Hippocampal formation (tissue), 2 donors: ENCODE data around the gene CERS6.

Experiments
- DNase-seq, 2 donors: peaks; one replicate each; lab custom pipeline; 2025; lab: John Stamatoyannopoulos, UW

Gene CERS6

GRCh38 chr2:168602846-168603401 lies 146.9 kb downstream of the CERS6 start:
- no peak for DNase-seq

DNA sequence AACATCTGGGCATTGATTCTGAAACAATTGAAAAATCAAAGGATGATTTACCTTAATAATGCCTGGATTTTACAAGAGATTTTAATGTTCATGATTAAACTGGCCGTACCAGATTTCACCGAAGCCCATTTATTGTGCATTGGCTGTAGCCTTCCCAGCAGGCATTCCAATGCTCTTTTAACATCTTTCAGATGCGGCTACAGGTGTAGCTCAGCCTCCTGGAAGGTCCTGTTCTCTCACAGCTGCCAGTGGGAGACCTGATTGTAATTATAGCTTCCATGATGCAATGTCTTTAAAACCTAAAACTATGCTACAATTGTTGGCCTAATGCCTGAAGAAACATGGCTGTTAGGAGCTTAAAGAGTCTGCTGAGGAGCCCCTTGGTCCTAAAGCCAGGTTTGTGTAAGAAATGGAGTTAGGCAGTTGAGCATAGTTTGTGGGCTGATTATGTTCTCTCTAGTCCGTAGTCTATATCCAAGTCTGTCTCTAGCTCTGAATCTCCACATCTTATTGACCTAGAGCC lies 147.4 kb downstream of the CERS6 start:
- no peak for DNase-seq

DNA sequence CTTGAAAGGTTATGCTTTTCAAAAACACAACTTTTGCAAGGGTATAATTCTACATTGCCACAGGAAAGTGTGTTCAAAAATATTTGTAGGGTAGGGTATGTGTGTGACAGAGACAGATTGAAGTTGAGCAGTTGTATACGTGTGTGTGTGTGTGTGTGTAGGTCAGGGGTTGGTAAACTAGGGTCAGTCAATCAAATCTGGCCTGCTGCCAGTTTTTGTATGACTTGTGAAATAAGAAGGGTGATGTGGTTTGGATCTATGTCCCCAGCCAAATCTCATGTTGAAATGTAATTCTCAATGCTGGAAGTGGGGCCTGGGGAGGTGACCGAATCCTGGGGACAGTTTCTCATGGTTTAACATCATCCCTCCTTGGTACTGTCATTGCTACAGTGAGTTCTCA lies 148.2 kb downstream of the CERS6 start:
- DNase-seq: no peak

DNA sequence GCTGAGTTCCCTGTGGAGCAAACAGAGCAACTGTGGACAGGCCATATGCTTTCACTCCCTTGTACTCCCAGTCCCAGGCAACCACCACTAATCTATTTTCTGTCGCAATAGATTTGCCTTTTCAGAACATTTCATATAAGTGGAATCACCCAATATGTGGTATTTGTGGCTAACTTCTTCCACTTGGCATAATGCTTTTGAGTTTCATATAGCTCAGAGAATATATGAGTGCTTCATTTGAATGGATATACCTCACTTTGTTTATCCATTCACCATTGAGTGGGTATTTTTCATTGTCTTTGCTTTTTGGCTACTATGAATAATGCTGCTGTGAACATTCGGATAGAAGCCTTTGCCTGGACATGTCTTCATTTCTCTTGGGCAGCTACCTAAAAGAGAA lies 151.9 kb downstream of the CERS6 start:
- DNase-seq: no peak

- no peak for DNase-seq
These were observed 152.7 kb downstream of the CERS6 start for GRCh38 chr2:168608796-168609195.

DNA sequence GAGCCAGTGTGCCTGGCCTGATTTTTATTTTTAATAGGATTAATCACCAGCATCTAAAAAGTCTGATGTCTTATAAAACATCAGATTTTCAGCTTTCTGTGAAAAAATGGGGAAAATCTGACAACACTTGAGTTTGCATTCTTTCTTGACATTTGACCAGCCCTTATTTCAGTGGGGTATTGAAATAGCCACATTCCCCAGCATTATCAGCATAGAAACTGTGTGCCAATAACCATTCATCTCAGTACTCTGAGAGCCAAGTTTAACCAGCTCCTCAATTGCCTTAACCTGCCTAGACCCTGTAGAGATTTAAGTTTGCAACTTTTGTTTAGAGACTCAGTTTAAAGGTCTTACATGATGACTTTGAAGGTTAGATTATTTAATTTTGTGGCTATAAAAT lies 155.0 kb downstream of the CERS6 start:
- DNase-seq: no peak

DNA sequence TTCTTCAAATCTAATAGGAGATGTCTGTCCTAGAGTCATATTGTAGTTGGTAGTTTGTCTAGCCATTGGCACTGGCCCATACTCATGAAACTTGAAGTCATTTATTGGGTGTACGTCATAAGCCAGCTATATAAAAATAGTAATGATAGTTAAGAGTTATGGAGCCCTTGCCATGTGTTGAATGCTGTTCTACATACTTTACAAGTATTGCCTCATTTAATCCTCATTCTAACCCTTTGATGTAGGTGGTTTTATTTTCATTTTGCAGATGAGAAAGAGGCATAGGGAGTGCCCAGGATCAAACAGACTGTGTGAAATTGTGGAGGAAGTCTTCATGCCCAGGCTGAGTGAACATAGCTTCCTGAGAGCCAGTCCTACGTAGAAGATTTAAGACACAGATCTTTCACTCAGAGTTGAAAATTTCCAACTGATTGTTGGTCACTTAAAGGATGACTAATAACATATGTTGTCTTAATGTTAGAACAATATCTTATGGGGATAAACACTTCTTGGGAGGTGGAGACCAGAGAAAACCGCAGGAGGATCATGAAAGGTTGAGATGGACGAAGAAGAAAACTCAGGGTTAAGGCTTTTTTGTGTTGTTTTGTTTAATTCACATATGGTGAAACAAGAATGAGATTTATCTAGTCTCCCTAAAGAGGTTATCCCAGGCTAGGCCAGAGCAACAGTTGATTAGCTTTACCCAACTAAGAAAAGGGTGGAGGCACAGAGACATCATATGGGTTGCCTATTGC lies 156.0 kb downstream of the CERS6 start:
- DNase-seq: no peak

DNA sequence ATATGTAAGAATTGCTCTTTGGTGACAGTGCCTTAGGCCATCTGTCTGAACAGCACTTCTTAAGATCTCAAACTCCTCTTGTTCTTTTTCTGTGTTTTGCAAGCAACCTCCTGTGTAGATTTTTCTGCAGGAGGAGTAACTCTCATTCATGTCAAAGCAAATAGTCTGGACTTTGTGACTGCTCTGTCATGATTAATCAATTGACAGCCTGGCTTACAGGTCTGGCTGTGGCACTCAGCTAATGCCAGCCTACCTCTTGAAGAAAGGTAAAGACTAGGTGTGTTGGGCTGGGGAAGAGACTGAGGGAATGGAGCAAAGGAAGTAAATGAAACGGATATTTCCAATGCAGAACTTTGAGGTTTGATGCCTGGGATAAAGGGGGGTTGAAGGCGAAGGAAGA lies 156.6 kb downstream of the CERS6 start:
- DNase-seq: no peak

DNA sequence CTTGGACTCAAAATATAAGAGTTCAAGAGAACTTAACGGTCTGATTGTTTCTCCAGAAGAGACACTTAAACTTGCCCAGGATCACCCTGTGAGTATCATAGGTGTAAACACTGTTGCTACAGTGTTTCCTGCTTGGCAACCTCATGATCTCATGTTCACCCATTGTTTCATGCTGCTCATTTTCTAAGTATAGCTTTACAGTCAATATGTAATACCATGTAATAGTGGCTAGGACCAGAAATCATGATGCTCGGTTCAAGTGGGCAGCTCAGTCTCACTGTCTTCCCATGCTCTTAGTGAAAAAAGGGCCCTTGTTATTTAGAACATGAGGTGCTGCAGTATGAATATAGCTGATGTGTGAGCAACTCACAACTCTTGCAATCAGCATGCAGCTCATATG lies 157.5 kb downstream of the CERS6 start:
- DNase-seq: no peak

DNA sequence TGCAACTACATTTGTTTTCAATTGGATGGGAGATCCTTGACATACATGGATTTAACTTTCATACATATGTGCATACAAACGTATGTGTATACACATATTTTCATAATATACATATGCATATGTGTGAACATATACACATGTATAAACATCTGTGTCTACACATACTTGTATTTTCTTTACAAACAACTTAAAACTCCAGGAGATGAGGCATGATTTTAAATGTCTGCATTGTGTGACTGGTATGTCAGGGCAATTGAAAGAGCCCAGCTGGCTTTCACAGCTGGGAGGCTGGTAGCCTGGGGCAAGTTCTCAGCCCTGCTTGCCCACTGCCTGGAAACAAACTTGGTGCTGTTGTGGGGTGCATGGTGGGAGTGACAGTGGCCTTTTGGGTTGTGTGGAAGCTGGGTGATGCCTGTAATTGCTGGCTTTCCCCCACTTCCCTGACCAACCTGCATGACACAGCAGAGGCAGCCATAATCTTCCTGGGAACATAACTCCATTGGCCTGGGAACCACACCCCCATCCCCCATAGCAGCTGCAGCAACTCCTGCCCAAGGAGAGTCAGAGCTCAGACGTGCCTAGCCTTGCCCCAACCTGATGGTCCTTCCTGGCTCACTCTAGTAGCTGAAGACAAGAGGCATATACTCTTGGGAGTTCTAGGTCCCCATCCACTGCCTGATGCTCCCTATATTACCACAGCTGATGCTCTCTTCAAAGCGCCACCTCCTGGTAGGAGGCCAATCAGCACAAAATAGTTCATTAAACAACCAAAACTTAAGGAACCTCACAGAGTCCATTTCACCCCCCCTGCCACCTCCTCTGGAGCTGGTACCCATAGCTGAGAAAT lies 158.3 kb downstream of the CERS6 start:
- DNase-seq: no peak

- DNase-seq: no peak
These were observed 164.5 kb downstream of the CERS6 start for GRCh38 chr2:168620554-168620953.

DNA sequence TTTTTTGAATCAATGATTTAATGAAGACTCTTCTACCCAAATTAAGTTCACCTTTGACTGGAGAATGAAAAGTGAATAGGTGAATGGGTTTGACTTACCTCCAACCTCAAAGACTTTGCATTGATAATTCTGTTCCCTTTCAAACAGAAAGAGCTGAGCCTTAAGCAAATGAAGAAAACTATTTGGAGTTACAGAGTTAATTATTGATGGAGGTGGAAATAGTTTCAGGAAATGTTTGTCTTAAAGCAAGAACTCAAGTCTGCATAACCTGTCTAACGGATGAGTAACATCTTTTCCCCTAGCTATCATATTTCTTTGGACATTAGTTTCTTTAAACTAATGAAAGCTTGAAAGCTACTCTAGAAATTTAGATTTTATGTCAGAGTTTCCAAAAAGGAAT lies 166.5 kb downstream of the CERS6 start:
- DNase-seq: no peak

DNA sequence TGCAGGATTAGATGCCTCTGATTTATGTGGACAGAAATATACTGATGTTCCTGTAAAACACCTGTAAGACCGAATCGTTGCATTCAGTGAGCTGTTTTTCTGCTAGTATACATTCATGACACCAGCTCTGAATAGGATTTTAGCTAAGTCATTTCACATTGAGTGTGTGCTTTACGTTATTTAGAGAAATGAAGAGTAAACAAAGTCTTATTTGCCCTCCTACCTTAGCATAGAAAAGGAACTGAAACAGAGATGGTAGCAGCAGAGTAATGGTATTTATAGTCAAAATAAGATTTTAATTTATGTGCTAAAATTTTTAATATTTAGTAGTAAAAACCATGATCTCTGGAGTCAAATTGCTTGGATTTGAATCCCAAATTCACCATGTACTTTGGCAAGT lies 168.0 kb downstream of the CERS6 start:
- DNase-seq: no peak

DNA sequence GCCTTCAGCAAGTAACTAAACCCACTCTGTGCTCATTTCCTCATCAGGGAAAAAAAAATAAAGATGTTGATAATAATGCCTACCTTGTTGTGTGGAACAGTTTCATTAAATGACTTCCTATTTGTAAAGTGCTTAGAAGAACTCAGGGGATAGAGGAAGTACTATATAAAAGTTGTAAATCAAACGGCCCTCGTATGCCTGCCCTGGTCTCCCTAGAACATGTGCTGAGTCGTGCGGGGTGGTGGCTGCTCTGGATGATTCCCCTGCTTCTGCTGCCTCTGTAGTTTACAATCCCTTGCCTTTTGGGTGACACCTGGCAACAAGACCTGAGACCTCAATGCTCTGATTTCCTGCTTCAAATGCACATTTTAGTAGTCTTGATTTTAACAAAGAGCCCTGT lies 170.0 kb downstream of the CERS6 start:
- no peak for DNase-seq

- no peak for DNase-seq
These were observed 170.6 kb downstream of the CERS6 start for GRCh38 chr2:168626647-168627046.

DNA sequence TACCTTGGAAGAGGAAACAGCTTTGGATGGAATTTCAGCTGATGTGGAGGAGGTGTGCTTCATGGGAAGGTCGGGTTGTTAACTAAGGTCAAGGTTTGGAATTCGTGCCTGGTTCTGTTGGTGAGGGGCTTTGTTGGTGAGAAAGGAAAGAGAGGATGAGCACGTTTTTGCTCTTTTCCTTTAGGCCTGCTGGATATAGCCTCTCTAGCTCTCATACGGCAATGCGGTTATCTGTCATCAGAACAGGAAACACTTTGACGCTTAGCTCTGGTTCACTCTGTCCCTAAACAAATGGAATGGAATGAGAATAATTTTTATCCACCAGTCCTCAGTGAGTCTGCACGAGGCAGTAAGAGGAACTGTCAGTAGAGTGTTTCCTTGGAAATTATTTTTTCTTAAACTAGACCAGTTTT lies 176.6 kb downstream of the CERS6 start:
- no peak for DNase-seq

DNA sequence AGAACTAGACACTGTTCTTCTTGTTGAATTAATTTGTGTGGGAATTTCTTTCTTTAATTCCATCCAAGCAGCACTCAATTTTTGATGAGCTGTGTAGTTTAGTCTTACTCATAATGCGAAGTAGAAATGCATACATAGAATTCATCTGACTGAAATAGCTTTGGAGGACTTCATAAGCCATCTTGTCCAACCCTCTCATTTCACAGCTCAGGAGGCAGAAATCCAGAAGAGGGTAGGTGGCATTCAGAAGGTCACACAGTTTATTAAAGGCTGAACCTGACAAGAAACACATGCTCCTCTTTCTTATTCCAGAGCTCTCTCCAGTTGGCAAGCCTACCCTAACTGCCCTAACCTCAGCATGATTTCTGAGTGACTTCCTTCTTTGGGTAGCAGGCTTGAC lies 177.1 kb downstream of the CERS6 start:
- DNase-seq: no peak

DNA sequence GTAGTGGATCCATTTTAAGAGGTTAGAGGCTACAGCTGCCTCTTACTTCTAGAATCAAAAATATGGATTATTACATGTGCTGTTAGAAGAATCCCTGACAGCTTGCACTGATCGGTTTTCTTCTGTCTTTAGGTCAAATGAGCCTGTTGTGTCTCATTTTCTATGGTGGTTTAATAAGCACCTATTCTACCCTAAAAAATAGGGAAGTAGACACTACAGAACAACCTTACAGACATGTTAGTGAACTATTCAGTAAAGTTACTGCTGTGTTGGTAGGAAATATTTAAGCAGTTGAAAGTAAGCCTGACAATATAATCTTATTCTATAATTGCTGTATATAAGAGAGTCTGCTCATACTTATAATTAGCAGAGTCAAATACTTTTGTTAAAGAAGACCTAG lies 177.8 kb downstream of the CERS6 start:
- no peak for DNase-seq

GRCh38 chr2:168635065-168635577 lies 179.0 kb downstream of the CERS6 start:
- no peak for DNase-seq

- no peak for DNase-seq
These were observed 182.9 kb downstream of the CERS6 start for GRCh38 chr2:168639018-168639417.

DNA sequence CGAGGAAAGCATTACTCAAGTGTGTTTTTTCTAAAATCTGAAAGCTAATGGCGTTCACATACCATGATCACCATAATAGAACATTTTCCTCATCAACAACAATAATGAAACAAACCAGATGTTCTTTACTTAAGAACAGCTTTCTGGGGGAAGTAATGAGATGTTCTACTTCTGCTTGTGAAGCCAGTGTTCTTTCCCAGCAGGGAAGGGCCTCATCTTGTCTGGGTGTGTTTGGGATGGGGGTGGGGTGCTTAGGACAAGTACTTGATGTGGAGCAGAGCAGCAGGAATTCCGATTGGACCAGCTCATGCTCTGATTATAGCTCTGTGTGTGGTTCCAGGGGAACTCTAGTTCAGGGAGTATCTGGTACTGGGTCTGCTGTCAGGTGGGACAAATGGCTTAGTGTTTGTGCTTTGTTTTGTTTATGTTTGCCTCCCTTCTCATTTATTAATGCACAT lies 183.4 kb downstream of the CERS6 start:
- no peak for DNase-seq

DNA sequence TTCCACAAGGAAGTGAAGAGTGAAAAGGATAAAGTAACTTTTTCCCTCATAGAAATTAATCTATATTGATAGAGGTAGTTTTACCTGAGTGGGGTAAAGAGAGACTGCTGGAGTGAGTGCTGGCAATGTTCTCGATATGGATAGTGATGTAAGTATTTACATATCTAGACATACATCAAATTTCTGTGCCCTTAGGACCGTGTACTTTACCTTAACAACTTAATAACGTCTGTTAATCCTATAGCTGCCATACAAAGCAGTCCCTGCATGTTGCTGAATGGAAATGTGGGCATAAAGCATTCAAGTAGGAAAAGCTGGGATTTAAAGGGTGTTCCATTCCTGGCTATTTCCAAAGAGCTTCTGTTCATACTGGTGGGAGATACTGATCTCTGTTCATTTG lies 184.0 kb downstream of the CERS6 start:
- DNase-seq: no peak

GRCh38 chr2:168641636-168642035 lies 185.6 kb downstream of the CERS6 start:
- no peak for DNase-seq
